HUES64 (cell line): ENCODE results near the gene CLIC1.

Experiments used
- H3K27ac ChIP-seq: 2 replicates; pipeline ENCODE4 v1.7.0; 2013; ENCODE audit warnings: low read depth, low read length, inconsistent platforms
- H3K27me3 ChIP-seq: 2 replicates; pipeline ENCODE4 v1.6.1; 2013; ENCODE audit warnings: mild to moderate bottlenecking, low read length; ENCODE audit not compliant: insufficient read depth
- H3K36me3 ChIP-seq: 2 replicates; pipeline ENCODE4 v1.6.1; 2013; ENCODE audit warnings: mild to moderate bottlenecking, low read length; ENCODE audit not compliant: insufficient read depth
- H3K4me1 ChIP-seq: 2 replicates; pipeline ENCODE4 v1.6.1; 2013; ENCODE audit warnings: mild to moderate bottlenecking, low read length, moderate library complexity; ENCODE audit not compliant: insufficient read depth
- H3K4me3 ChIP-seq: 2 replicates; pipeline ENCODE4 v1.5.1; 2013; ENCODE audit warnings: mild to moderate bottlenecking, low read length, moderate library complexity
- H3K9ac ChIP-seq: 2 replicates; pipeline ENCODE4 v1.6.1; 2013; ENCODE audit warnings: mild to moderate bottlenecking, low read depth, low read length
- H3K9me3 ChIP-seq: 2 replicates; pipeline ENCODE4 v1.6.1; 2013; ENCODE audit warnings: low read depth, low read length; ENCODE audit not compliant: insufficient read depth
- WGBS: fragments of 150-250, 120-280 bp; methylation state at CpG from one replicate; pipeline ENCODE4 v1.1.7; 2013; ENCODE audit warnings: missing lambda C conversion rate; 5-methylcytosine and 5-hydroxymethylcytosine counted together

The CLIC1 gene

DNA sequence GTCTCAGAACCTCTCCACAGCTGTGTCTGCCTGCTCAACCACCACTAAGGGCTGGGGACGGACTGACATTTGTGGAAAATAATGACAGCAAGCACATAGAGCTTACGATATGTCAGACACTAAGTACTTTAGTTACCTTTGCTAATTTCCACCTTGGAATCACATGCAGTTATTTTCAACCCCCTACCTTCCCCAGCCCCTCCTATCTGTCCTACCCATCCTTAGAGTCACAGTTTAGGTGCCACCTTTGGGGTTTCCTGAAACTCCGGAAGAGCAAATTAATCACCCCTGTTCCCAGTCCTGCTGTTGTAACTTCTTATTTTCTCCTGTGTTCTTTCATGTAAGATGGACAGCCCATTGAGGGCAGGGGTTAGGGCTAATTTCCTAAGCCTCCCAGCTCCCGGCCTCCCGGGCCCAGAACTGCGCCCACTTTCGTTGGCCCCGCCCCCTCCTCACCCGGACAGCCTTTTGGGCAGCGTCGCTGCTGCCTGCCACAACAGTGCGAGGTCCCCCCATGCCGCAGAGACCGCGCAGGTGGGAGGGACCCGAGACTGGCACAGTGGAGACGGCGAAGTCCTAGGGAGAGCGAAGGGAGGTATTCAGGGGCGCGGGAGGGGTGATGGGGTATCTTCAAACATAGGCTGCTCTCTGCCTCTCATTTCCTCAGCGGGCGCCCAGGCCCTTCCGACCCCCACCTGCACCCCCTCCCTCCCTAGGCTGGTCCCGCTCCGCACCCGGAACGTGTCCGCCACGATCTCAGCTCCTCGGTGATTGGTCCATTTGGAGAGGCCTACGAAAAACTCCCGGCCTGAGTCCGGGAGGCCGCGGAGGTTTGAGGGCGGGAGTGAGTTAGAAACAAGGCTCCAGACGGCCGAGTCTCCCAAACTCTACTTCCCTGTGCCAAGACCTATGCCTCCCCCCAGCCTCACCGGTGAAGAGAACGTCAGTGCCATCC, 8.3 kb downstream of the CLIC1 start:
- peaks cover 8% of the 10 kb centered on the region; the same call in 1 of the 2 replicates for H3K4me1 ChIP-seq
- 93% methylated on average over 41 of the region's 41 CpGs for WGBS
- no peaks in the 10 kb centered on the region for H3K27me3 ChIP-seq
- no peak overlapping the region for H3K9ac ChIP-seq
- H3K4me3 ChIP-seq: peak overlapping the region; percentile 94; the same call in 1 of the 2 replicates
- H3K27ac ChIP-seq: no peak overlapping the region
- peaks cover 52% of the 10 kb centered on the region for H3K36me3 ChIP-seq
- no peaks in the 10 kb centered on the region for H3K9me3 ChIP-seq

DNA sequence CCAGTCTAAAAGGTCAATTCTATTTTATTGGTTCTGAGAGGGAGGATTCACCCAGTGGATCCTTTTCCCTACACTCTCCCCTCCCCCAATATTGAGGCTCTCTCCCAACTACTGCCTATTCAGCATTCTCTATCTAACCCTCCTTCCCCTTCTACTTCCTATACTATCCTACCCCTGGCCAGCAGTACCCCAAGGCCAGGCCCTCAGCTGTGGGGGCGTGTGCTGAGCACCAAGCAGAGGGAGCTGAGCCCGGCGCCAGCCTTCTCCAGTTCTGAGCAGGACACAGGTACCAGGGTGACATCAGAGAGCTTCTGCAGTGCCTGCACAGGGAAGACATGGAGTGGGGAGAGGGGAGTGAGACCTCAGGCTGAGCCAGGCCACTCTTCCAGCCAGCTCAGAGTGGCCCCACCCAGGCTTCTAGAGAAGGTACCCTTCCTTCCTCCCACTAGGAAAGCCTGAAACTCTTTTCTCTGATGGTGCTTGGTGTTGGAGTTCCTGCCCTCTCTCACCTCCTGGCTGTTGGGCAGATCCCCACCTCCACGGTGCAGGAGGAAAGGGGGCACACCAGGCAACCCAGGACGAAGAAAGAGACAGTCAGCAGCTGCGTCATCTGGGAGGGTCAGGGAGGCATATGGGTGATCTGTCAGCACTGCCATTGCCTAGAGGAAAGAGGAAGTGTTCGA, 9.2 kb downstream of the CLIC1 start:
- H3K9ac ChIP-seq: no peak overlapping the region
- H3K27me3 ChIP-seq: no peaks in the 10 kb centered on the region
- H3K9me3 ChIP-seq: no peaks in the 10 kb centered on the region
- H3K4me1 ChIP-seq: peaks cover 8% of the 10 kb centered on the region; the same call in 1 of the 2 replicates
- peaks cover 45% of the 10 kb centered on the region for H3K36me3 ChIP-seq
- no peak overlapping the region for H3K4me3 ChIP-seq
- 88% methylated on average over 7 of the region's 7 CpGs for WGBS
- H3K27ac ChIP-seq: no peak overlapping the region

- H3K9ac ChIP-seq: no peak overlapping the region
- 94% methylated on average over 12 of the region's 12 CpGs for WGBS
- H3K4me3 ChIP-seq: no peak overlapping the region
- H3K27me3 ChIP-seq: no peaks in the 10 kb centered on the region
- H3K4me1 ChIP-seq: peaks cover 7% of the 10 kb centered on the region; the same call in 1 of the 2 replicates
- H3K27ac ChIP-seq: no peak overlapping the region
- H3K9me3 ChIP-seq: no peaks in the 10 kb centered on the region
- H3K36me3 ChIP-seq: peaks cover 32% of the 10 kb centered on the region
Measured at GRCh38 chr6:31725502-31726350, 10.6 kb downstream of the CLIC1 start.

DNA sequence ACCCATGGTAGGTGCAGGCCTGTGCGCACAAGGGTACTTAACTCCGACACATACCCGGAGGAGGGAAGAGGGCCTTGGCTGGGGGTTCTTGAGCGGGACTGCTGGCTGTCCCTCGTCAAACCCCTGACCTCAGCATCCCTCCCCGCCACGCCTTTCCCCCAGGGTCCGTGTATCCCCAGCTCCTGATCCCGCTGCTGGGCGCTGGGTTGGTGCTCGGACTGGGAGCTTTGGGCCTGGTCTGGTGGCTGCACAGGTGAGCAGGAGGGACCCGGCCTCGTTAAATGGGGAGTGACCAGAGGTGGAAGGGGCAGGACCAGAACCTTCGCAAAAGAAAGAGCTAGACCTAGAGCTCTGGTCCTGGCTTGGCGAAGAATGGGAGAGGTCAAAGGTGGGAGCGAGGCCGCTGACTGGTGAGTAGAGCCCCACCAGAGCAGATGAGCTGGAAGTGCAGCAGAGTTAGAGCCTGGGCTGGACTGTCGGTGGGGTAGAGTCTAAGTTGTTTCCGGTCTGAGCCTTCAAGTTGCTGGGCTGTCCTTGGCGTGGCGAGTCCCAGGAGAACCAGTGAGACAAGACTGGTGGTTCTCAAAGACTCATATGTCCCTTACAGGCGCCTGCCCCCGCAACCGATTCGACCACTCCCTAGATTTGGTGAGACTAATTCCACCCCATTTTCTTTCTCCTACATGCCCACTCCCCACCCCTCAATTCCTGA, 12.2 kb downstream of the CLIC1 start:
- no peak overlapping the region for H3K4me3 ChIP-seq
- no peaks in the 10 kb centered on the region for H3K27me3 ChIP-seq
- WGBS: 94% methylated on average over 25 of the region's 25 CpGs
- no peak overlapping the region for H3K27ac ChIP-seq
- 0 out of 2 replicates have a peak, but pooled peaks cover 3% of the 10 kb centered on the region for H3K4me1 ChIP-seq
- H3K9me3 ChIP-seq: no peaks in the 10 kb centered on the region
- H3K36me3 ChIP-seq: peaks cover 28% of the 10 kb centered on the region
- H3K9ac ChIP-seq: no peak overlapping the region

DNA sequence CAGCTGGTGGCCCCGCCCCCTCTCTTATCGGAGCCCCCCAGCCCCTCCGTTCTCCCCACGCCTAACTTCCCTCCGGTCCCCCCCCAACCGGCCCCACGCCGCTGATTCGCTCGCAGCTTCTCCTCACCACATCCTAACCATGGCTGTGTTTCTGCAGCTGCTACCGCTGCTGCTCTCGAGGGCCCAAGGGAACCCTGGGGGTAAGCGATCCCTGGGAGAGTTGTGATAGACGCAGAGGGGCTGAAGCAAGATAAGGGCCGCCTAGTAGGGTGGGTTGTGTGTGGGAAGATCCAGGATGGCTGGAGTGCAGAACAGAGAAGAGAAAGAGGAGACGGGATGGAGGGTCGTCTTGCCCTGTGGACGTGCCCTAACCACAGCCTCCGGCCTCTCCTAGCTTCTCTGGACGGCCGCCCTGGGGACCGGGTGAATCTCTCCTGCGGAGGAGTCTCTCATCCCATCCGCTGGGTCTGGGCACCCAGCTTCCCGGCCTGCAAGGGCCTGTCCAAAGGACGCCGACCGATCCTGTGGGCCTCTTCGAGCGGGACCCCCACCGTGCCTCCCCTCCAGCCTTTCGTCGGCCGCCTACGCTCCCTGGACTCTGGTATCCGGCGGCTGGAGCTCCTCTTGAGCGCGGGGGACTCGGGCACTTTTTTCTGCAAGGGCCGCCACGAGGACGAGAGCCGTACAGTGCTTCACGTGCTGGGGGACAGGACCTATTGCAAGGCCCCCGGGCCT, 12.9 kb downstream of the CLIC1 start, which contains the start of gene MPIG6B:
Gene MPIG6B, plus strand, starts transcription at position 129 of the 735 bp plus-strand sequence. Its CDS starts 11 bp downstream, at position 140.
- Histone ChIP-seq H3K9me3 (no peaks in the 10 kb centered on the region), H3K27me3 (no peaks in the 10 kb centered on the region), H3K27ac (no peak within 1 kb of the TSS), H3K4me1 (peaks cover 4% of the 10 kb centered on the region; the same call in 1 of the 2 replicates), H3K4me3 (no peak within 1 kb of the TSS), H3K36me3 (peaks cover 26% of the 10 kb centered on the region), H3K9ac (no peak within 1 kb of the TSS)
- WGBS: 90% methylated on average over 46 of the region's 46 CpGs

DNA sequence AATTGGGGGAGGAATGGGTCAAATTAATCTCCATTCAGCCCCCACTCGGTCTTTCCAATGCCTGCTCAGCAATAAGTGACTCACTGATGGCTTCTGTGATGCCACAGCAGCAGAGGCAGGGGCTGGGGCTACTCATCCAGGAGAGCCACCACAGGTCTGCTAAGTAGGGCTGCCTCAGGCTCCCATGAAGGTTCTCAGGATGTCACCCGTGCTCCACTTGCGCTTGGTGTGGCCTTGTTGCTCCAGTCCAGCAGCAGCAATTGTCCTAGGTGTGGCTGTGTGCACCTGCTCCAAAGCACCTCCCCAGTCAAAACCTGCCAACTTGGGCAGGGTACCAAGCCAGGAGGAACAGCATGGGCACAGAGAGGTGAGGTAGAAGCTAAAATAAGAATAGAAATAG, 14.2 kb downstream of the CLIC1 start:
- peaks cover 16% of the 10 kb centered on the region for H3K36me3 ChIP-seq
- H3K9ac ChIP-seq: no peak overlapping the region
- WGBS: 92% methylated on average over 3 of the region's 3 CpGs
- no peaks in the 10 kb centered on the region for H3K27me3 ChIP-seq
- peaks cover 15% of the 10 kb centered on the region for H3K4me1 ChIP-seq
- no peaks in the 10 kb centered on the region for H3K9me3 ChIP-seq
- no peak overlapping the region for H3K4me3 ChIP-seq
- H3K27ac ChIP-seq: no peak overlapping the region

DNA sequence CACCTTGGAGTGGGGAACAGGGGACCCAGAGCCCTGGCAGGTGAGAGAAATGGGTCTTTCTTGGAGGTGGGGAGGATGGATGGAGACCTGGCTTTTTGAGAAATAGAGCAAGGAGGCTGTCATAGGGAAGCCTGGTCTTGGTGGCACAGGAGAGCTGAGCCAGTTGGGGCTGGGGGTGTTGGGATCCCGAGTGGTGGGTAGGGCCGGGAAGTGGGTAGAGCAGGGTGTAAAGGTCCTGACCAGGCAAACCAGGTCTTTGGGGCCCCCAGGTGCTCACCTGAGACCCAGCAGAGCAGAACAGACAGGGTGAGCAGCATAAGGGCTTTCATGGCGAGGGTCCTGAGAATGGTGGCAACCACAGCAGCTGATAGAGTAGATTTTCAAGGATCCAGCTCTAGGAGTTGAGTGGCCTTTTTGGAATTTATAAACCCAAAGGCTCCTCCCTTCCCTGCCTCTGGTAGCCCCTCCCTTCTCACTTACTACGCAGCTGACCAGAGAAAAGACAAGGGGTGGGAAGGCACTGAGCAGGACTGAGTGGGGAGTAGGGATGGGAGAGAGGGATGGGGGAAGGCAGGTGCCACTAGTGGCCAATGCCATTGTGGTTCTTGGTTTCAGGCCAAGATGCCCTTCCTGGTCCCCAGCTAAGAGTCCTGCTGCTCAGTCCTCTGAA, 14.8 kb downstream of the CLIC1 start, which contains the start of gene LY6G6C:
Gene LY6G6C, minus strand, starts transcription at position 396 of the 670 bp plus-strand sequence. Its CDS starts 67 bp downstream, at position 329.
- Histone ChIP-seq H3K9ac (no peak within 1 kb of the TSS), H3K27me3 (no peaks in the 10 kb centered on the region), H3K9me3 (no peaks in the 10 kb centered on the region), H3K27ac (no peak within 1 kb of the TSS), H3K36me3 (peaks cover 9% of the 10 kb centered on the region), H3K4me3 (no peak within 1 kb of the TSS), H3K4me1 (peaks cover 15% of the 10 kb centered on the region)
- WGBS: 87% methylated on average over 3 of the region's 4 CpGs

DNA sequence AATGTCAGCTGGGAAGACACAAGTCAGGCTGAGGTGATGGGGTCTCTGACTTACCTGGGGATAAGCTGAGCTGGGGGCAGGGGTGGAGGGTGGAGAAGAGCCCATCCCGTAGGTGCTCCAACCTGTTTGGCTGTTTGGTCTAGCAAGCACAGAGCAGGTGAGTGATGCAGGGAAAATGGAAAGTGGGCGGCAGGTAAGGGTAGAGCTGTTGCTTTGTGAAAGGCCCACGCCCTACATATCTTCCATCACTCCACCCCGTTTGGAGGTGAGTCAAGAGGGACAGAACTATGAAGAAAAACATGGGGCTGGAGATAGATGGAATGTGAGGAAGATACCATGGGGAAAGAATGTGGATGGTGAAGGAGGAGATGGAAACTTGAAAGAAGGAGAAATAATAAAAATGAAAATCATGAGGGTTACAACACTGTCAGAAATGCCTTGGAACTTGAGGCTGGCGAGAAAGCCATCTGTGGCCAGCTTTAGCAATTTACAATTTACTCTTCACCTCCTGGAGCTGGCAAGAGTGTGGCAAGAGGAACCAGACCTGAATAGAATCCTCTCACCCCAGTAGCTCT, 16.0 kb downstream of the CLIC1 start:
- H3K27me3 ChIP-seq: no peaks in the 10 kb centered on the region
- no peaks in the 10 kb centered on the region for H3K9me3 ChIP-seq
- H3K4me3 ChIP-seq: no peak overlapping the region
- peaks cover 16% of the 10 kb centered on the region for H3K4me1 ChIP-seq
- no peaks in the 10 kb centered on the region for H3K36me3 ChIP-seq
- 96% methylated on average over 5 of the region's 5 CpGs for WGBS
- H3K9ac ChIP-seq: no peak overlapping the region
- H3K27ac ChIP-seq: no peak overlapping the region

GRCh38 chr6:31719001-31719400, 17.3 kb downstream of the CLIC1 start:
- Histone ChIP-seq H3K36me3 (no peaks in the 10 kb centered on the region), H3K27me3 (no peaks in the 10 kb centered on the region), H3K9ac (no peak overlapping the region), H3K4me1 (peaks cover 28% of the 10 kb centered on the region), H3K27ac (no peak overlapping the region), H3K9me3 (no peaks in the 10 kb centered on the region), H3K4me3 (no peak overlapping the region)
- 89% methylated on average over 6 of the region's 6 CpGs for WGBS
